Upper lobe of left lung (tissue), 6 donors: ENCODE measurements around the gene SDSL. TPM values are rescaled to one million over a fixed set of nuclear protein-coding genes. Genes with fewer than 3 reads are reported as not detected.
A peak's percentile ranks its signal among the peaks of the same experiment; 100 is the strongest.

Source experiments
- ATAC-seq, 2 donors: fragments of 200-7000 bp; cut with Tn5 transposase; one replicate each; pipeline ENCODE4 v1.9.1; 2022; ENCODE audit warnings: mild to moderate bottlenecking in 2 of 2, moderate library complexity in 2 of 2; ENCODE audit not compliant: low FRiP score in 2 of 2
- DNase-seq, 2 donors: peaks; one replicate each; pipeline ENCODE4 v3.0.0-alpha.2; 2019 to 2020
- H3K27ac ChIP-seq, 4 donors: fragments of 200-600 bp; sonication (generic); one replicate each; pipeline ENCODE4 v1.5.1; 2016 to 2019
- H3K27me3 ChIP-seq, 4 donors: fragments of 200-600 bp; sonication (generic); one replicate each; pipeline ENCODE4 v1.5.1; 2017 to 2019
- H3K36me3 ChIP-seq, 4 donors: fragments of 200-600 bp; sonication (generic); one replicate each; pipeline ENCODE4 v1.5.1; 2016 to 2019
- H3K4me1 ChIP-seq, 4 donors: fragments of 200-600 bp; sonication (generic); one replicate each; pipeline ENCODE4 v1.5.1; 2018 to 2019
- H3K4me3 ChIP-seq, 4 donors: fragments of 200-600 bp; sonication (generic); one replicate each; pipeline ENCODE4 v1.5.1; 2017 to 2019; ENCODE audit warnings: mild to moderate bottlenecking in 2 of 4, moderate library complexity in 1 of 4
- H3K9me3 ChIP-seq, 4 donors: fragments of 200-600 bp; sonication (generic); one replicate each; pipeline ENCODE4 v1.5.1; 2018 to 2019
- CTCF ChIP-seq, 6 experiments: fragments of 450-650 bp in 4 of 6; fragments of 200-600 bp in 2 of 6; sonication (generic) in 2 of 6; IDR thresholded peaks; one replicate each; pipeline ENCODE4 v1.5.1; 2016 to 2019; ENCODE audit warnings: antibody characterized with exemption in 6 of 6
- EP300 ChIP-seq, 4 donors: sonication (generic); formaldehyde crosslinking; IDR thresholded peaks; one replicate each; pipeline ENCODE4 v1.5.1; 2017; ENCODE audit warnings: antibody characterized with exemption in 4 of 4, control low read depth in 2 of 4
- POLR2A ChIP-seq, 4 donors: fragments of 450-650 bp; IDR thresholded peaks; one replicate each; pipeline ENCODE4 v1.5.1; 2016 to 2017; ENCODE audit warnings: antibody characterized with exemption in 4 of 4, mild to moderate bottlenecking in 2 of 4
- POLR2AphosphoS5 ChIP-seq, 2 donors: sonication (generic); formaldehyde crosslinking; IDR thresholded peaks; one replicate each; pipeline ENCODE4 v1.5.1; 2017; ENCODE audit warnings: antibody characterized with exemption in 2 of 2
- WGBS, 2 donors: methylation state at CpG; one replicate each; pipeline ENCODE4 v1.1.5; 2017 to 2018; 5-methylcytosine and 5-hydroxymethylcytosine counted together
- total RNA-seq, 6 donors: library from RNA; depleted of rRNA in 4 of 6; stranded (reverse); fragments of >200 nt in 4 of 6; gene quantifications; one replicate each; pipeline versions ENCODE4 v1.1.0 to v1.2.1, GENCODE V29; 2016 to 2021
- donor health status: DM: no; HTN: no; CAD: no; lungs with moderate emphysema.
- donor health status: DM: no; HTN: yes; CAD: no; lungs with severe emphysema.

The SDSL gene
- total RNA-seq, 6 donors from 2014 or later = 1.1 to 26.9 (median 9.1) TPM

GRCh38 chr12:113467502-113468364 lies 45.6 kb downstream of the SDSL start:
- no peak for ATAC-seq
- H3K36me3 ChIP-seq = no peaks in the 10 kb centered on the region
- no peak overlapping the region for H3K27ac ChIP-seq
- TF ChIP-seq POLR2A (IDR thresholded peaks at IDR 0.05) (no peak), EP300 (IDR thresholded peaks at IDR 0.05) (no peak)
- 1% methylated on average over 34 to 38 of the region's 78 CpGs for WGBS, 2 donors
- peaks cover 0 to 96% (median 57%) of the 10 kb centered on the region in 4 donors for H3K27me3 ChIP-seq
- peak overlapping the region in 3 of 4 donors; percentile 27 to 44 (median 28) for H3K4me3 ChIP-seq
- no peaks in the 10 kb centered on the region for H3K9me3 ChIP-seq
- H3K4me1 ChIP-seq = peaks cover 21 to 56% (median 32%) of the 10 kb centered on the region in 4 donors
- peak in 1 of 2 donors; percentile 83 for DNase-seq

- ATAC-seq = no peak
- Histone ChIP-seq H3K4me3 (peak overlapping the region in 1 of 4 donors; percentile 44), H3K9me3 (no peaks in the 10 kb centered on the region), H3K4me1 (peaks cover 12 to 47% (median 24%) of the 10 kb centered on the region in 4 donors), H3K36me3 (no peaks in the 10 kb centered on the region), H3K27me3 (peaks cover 0 to 93% (median 51%) of the 10 kb centered on the region in 4 donors), H3K27ac (no peak overlapping the region)
- no peak for DNase-seq
- 3 to 9% methylated on average over 6 to 25 of the region's 38 CpGs for WGBS, 2 donors
- no peak for TF ChIP-seq POLR2A (IDR thresholded peaks at IDR 0.05)
- TF ChIP-seq EP300 (IDR thresholded peaks at IDR 0.05) = no peak
- no peak for TF ChIP-seq CTCF (IDR thresholded peaks at IDR 0.05)
- TF ChIP-seq POLR2AphosphoS5 (IDR thresholded peaks at IDR 0.05) = no peak
These were observed 46.4 kb downstream of the SDSL start for GRCh38 chr12:113468365-113469223.

GRCh38 chr12:113469224-113469948 lies 47.2 kb downstream of the SDSL start:
- H3K36me3 ChIP-seq = no peaks in the 10 kb centered on the region
- peaks cover 12 to 39% (median 17%) of the 10 kb centered on the region in 4 donors for H3K4me1 ChIP-seq
- 4 to 10% methylated on average over 14 to 16 of the region's 17 CpGs for whole genome bisulfite sequencing, 2 donors
- DNase-seq (peak in 1 of 2 donors; percentile 79), ATAC-seq (no peak)
- no peaks in the 10 kb centered on the region for H3K9me3 ChIP-seq
- TF ChIP-seq EP300 (IDR thresholded peaks at IDR 0.05) (no peak), POLR2AphosphoS5 (IDR thresholded peaks at IDR 0.05) (no peak), POLR2A (IDR thresholded peaks at IDR 0.05) (no peak), CTCF (IDR thresholded peaks at IDR 0.05) (no peak)
- no peak overlapping the region for H3K4me3 ChIP-seq
- no peak overlapping the region for H3K27ac ChIP-seq
- H3K27me3 ChIP-seq = peaks cover 0 to 90% (median 47%) of the 10 kb centered on the region in 4 donors

GRCh38 chr12:113469949-113470743 lies 48.0 kb downstream of the SDSL start:
- ATAC-seq (no peak), DNase-seq (peak in 1 of 2 donors; percentile 12)
- Histone ChIP-seq H3K36me3 (no peaks in the 10 kb centered on the region), H3K4me1 (peaks cover 5 to 32% (median 15%) of the 10 kb centered on the region in 4 donors), H3K27ac (no peak overlapping the region), H3K9me3 (no peaks in the 10 kb centered on the region), H3K27me3 (peaks cover 0 to 90% (median 47%) of the 10 kb centered on the region in 4 donors), H3K4me3 (no peak overlapping the region)
- TF ChIP-seq POLR2AphosphoS5 (IDR thresholded peaks at IDR 0.05) (no peak), CTCF (IDR thresholded peaks at IDR 0.05) (no peak), EP300 (IDR thresholded peaks at IDR 0.05) (no peak), POLR2A (IDR thresholded peaks at IDR 0.05) (no peak)
- 4 to 6% methylated on average over 16 to 17 of the region's 19 CpGs for WGBS, 2 donors
